ENCODE results near the gene CDSN. TPM values are rescaled to one million over a fixed set of nuclear protein-coding genes. Genes with fewer than 3 reads are reported as not detected.

The CDSN gene
- total and polyA plus RNA-seq, 2 of the 4 experiments (the other 2 are of a cell fraction) = not detected

DNA sequence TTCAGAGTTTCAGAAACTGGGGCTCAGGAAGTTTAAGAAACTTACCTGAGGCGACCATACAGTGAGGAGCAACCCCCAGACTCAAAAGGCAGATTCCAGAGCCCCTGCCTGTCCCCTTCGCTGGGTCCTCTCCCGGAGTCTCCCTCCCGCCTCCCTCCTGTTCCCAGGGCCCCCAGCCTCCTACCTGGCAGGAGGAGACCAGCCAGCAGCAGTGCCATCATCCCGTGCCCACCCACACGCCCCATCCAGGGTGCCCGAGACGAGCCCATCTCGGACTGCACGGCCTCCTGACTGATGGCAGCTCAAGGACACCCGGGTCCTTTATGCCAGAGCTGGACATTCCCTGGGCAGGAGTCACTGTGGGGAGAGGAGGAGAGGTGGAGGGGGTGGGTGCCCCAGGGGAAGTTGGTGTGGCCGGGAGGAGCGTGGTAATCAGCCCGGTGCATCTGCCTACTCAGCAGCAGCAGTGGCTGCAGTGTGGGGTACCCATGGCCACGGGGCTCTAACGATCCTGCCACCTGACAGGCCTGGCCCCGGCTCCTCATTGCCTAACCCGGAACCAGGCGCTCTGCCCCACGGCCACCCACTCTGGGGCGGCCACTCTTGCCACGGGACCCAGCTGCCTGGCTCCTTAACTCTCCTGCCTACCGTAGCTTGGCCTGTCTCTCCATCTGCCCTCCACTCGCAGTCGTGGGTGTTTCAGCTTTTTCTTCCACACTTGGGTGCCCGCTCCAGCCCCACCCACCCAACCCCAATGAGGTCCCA is at the start of gene CDSN (continued):
- TF ChIP-seq MAFK (IDR thresholded peaks at IDR 0.05; ENCODE audit: low read depth, low read length) (no peak), RAD21 (IDR thresholded peaks at IDR 0.05; ENCODE audit: low read length) (no peak)

DNA sequence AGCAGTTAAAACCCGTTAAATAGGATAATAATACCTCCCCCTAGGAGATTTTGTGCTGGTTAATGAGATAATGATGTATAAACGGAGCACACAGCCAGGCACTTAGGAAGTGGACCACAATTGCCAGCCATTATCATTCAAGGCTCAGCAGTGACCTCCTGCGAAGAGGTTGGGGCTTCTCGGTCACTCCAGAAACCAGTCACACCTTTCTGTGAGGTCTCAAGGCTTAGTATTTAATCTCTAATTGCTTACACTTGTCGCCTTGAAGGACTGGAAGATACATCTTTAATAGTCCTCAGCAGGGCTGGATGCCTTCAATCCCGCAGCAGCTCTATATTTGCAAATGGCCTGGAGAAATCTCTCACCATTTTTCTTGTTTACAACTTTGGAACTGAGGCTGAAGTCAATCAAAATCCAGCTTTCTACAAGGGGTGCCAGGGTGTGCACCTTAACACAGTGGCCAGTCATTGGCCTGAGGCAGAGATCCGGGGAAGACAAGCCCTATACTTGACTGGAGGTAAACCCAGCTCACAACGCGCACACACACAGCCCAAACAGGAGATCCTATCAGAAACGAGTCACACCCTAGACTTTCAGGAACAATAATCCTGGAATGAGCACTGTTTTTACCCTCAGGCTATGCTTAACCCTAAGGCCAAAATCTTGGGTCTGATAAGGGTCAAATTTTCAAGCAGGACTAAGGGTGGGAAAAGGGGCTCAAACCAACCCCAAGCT is 49.0 kb upstream of the CDSN start:
- Histone ChIP-seq H3K9me3 (ENCODE audit: control insufficient read depth, insufficient read depth, low read length) (no peaks in the 10 kb centered on the region), H3K27me3 (ENCODE audit: control insufficient read depth, insufficient read depth, low read length) (no peaks in the 10 kb centered on the region), H4K5ac (ENCODE audit: low read depth, low read length) (no peak overlapping the region), H2BK120ac (ENCODE audit: low read depth, low read length) (no peak overlapping the region), H3K18ac (ENCODE audit: low read depth, low read length) (no peak overlapping the region), H4K91ac (ENCODE audit: insufficient read depth, low read depth, low read length) (no peak overlapping the region), H4K20me1 (ENCODE audit: insufficient read depth, low read length) (no peaks in the 10 kb centered on the region), H3K27ac (ENCODE audit: insufficient read depth, low read length) (no peak overlapping the region), H3K79me1 (ENCODE audit: low read depth in 1 of 2, low read length in 2 of 2) (no peaks in the 10 kb centered on the region), H2BK15ac (ENCODE audit: low read depth, low read length) (no peak overlapping the region), H2BK20ac (ENCODE audit: low read depth, low read length) (no peak overlapping the region), H3K23ac (ENCODE audit: low read depth, low read length) (no peak overlapping the region), H2AK9ac (replicated peaks; ENCODE audit: low read depth, low read length, poor library complexity) (no peak overlapping the region), H2AFZ (replicated peaks; ENCODE audit: low read length, poor library complexity) (peak overlapping the region; percentile 2), H3K4ac (ENCODE audit: low read depth, low read length) (no peak overlapping the region), H3K9ac (ENCODE audit: low read depth, low read length) (no peak overlapping the region), H2BK5ac (ENCODE audit: low read depth, low read length, poor library complexity, severe bottlenecking) (no peak overlapping the region), H3K36me3 (ENCODE audit: control insufficient read depth, insufficient read depth, low read length) (no peaks in the 10 kb centered on the region; the same call in 1 of the 2 replicates), H3K4me1 (ENCODE audit: control insufficient read depth, insufficient read depth, low read length) (0 out of 2 replicates have a peak, but pooled peaks cover 2% of the 10 kb centered on the region), H3K9me1 (ENCODE audit: insufficient read depth, low read length) (peaks cover 4% of the 10 kb centered on the region; the same call in 1 of the 2 replicates), H3K4me3 (ENCODE audit: insufficient read depth, low read depth, low read length) (no peak overlapping the region), H3K4me2 (ENCODE audit: low read depth, low read length) (no peak overlapping the region), H3K56ac (ENCODE audit: extremely low read depth, insufficient read depth, low read length) (no peak overlapping the region), H3K14ac (replicated peaks; ENCODE audit: low read depth, low read length) (no peak overlapping the region), H2AK5ac (ENCODE audit: low read depth, low read length) (no peak overlapping the region), H4K8ac (ENCODE audit: low read depth in 2 of 2, low read length in 2 of 2) (no peak overlapping the region)
- ChIA-PET POLR2A (ENCODE audit: unreplicated experiment) (no interaction called here), CTCF (no interaction called here)
- BruUV-seq (replicated peaks) = no TSS peak
- 68% methylated on average over 6 of the region's 10 CpGs; no CpG with 5 or more reads in 1 of the 2 experiments for WGBS, 2 experiments (ENCODE audit: extremely low coverage in 2 of 2, insufficient read length in 1 of 2)
- dilution Hi-C loops (cut with HindIII; ENCODE audit: low sequenced_read_pairs, unreplicated experiment) (no loop called here), in situ Hi-C loops (cut with MboI; ENCODE audit: low sequenced_read_pairs) (no loop called here), intact Hi-C loops (cut with micrococcal nuclease) (no loop called here)
- ATAC-seq (ENCODE audit: low read depth) (no peak), DNase-seq (no peak)
- TF ChIP-seq CEBPB (IDR thresholded peaks at IDR 0.05; ENCODE audit: low read depth, low read length) = no peak
- no peak for TF ChIP-seq POLR2A (IDR thresholded peaks at IDR 0.05; ENCODE audit: low read depth, low read length)
- TF ChIP-seq, protein P1, sequence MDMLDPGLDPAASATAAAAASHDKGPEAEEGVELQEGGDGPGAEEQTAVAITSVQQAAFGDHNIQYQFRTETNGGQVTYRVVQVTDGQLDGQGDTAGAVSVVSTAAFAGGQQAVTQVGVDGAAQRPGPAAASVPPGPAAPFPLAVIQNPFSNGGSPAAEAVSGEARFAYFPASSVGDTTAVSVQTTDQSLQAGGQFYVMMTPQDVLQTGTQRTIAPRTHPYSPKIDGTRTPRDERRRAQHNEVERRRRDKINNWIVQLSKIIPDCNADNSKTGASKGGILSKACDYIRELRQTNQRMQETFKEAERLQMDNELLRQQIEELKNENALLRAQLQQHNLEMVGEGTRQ (IDR thresholded peaks at IDR 0.05; ENCODE audit: low read depth, low read length) = no peak
- no peak for TF ChIP-seq FOS (IDR thresholded peaks at IDR 0.05; ENCODE audit: low read depth, low read length)
- TF ChIP-seq BHLHE40 (IDR thresholded peaks at IDR 0.05; ENCODE audit: low read depth, low read length) = no peak
- TF ChIP-seq RAD21 (IDR thresholded peaks at IDR 0.05; ENCODE audit: low read length) = no peak
- TF ChIP-seq RFX5 (IDR thresholded peaks at IDR 0.05; ENCODE audit: low read depth, low read length) = no peak
- TF ChIP-seq MAZ (IDR thresholded peaks at IDR 0.05; ENCODE audit: borderline replicate concordance, low read depth, low read length) = no peak
- TF ChIP-seq NFE2L2 (IDR thresholded peaks at IDR 0.05; ENCODE audit: low read depth, low read length) = no peak
- TF ChIP-seq, protein P2, sequence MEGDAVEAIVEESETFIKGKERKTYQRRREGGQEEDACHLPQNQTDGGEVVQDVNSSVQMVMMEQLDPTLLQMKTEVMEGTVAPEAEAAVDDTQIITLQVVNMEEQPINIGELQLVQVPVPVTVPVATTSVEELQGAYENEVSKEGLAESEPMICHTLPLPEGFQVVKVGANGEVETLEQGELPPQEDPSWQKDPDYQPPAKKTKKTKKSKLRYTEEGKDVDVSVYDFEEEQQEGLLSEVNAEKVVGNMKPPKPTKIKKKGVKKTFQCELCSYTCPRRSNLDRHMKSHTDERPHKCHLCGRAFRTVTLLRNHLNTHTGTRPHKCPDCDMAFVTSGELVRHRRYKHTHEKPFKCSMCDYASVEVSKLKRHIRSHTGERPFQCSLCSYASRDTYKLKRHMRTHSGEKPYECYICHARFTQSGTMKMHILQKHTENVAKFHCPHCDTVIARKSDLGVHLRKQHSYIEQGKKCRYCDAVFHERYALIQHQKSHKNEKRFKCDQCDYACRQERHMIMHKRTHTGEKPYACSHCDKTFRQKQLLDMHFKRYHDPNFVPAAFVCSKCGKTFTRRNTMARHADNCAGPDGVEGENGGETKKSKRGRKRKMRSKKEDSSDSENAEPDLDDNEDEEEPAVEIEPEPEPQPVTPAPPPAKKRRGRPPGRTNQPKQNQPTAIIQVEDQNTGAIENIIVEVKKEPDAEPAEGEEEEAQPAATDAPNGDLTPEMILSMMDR (conservative IDR thresholded peaks at IDR 0.05; ENCODE audit: low read depth, low read length) = no peak
- TF ChIP-seq SMC3 (IDR thresholded peaks at IDR 0.05; ENCODE audit: low read depth, low read length) = no peak
